Mononuclear cell (primary cell): ENCODE measurements around the gene VPS13C. TPM values are rescaled to one million over a fixed set of nuclear protein-coding genes. Genes with fewer than 3 reads are reported as not detected.

ENCODE experiments used
- H3K27me3 ChIP-seq: 2 replicates; pipeline ENCODE4 v1.6.0; 2011; ENCODE audit warnings: low read length, control low read depth; ENCODE audit not compliant: insufficient read depth
- H3K4me1 ChIP-seq: 2 replicates; pipeline ENCODE4 v1.5.1; 2011; ENCODE audit warnings: mild to moderate bottlenecking, low read length, control low read depth; ENCODE audit not compliant: insufficient read depth
- H3K4me3 ChIP-seq: 2 replicates; pipeline ENCODE4 v1.5.1; 2011; ENCODE audit warnings: mild to moderate bottlenecking, low read length, moderate library complexity
- H3K9me3 ChIP-seq: 2 replicates; pipeline ENCODE4 v1.5.1; 2011; ENCODE audit warnings: low read depth, mild to moderate bottlenecking, control low read depth, low read length
- total RNA-seq: library from RNA; depleted of rRNA; stranded (reverse); fragments of >200 nt; gene quantifications from one replicate; pipeline ENCODE4 v1.2.3, GENCODE V29; 2012

Gene VPS13C
- total RNA-seq, 1 donor = 162 TPM

- H3K4me3 ChIP-seq = no peak overlapping the region
- no peaks in the 10 kb centered on the region for H3K27me3 ChIP-seq
- no peaks in the 10 kb centered on the region for H3K4me1 ChIP-seq
- H3K9me3 ChIP-seq = no peaks in the 10 kb centered on the region
Observed at GRCh38 chr15:61851955-61852354, 208.3 kb downstream of the VPS13C start.

- no peaks in the 10 kb centered on the region for H3K9me3 ChIP-seq
- H3K4me3 ChIP-seq = no peak overlapping the region
- no peaks in the 10 kb centered on the region for H3K4me1 ChIP-seq
- H3K27me3 ChIP-seq = no peaks in the 10 kb centered on the region
Observed at GRCh38 chr15:61849447-61849846, 210.8 kb downstream of the VPS13C start.

DNA sequence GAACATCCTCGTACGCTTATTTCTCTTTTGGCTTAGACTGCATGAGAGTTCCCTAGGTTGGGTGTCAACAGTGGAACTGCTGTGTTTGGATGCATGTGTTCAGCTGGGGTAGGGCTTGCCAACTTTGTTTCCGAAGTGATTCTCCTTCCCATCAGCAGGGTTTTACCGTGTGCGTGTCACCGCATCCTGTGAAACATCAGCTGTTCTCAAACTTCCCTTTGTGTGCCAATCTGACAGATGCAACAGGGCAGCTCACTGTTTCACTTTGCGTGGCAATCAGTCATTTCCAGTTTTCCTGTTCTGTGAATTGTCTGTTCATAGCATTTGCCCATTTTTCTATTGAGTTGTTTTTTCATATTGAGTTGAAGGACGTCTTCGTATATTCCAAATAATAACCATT, 218.8 kb downstream of the VPS13C start:
- H3K9me3 ChIP-seq = no peaks in the 10 kb centered on the region
- H3K4me3 ChIP-seq = no peak overlapping the region
- peaks cover 8% of the 10 kb centered on the region for H3K27me3 ChIP-seq
- H3K4me1 ChIP-seq = no peaks in the 10 kb centered on the region

DNA sequence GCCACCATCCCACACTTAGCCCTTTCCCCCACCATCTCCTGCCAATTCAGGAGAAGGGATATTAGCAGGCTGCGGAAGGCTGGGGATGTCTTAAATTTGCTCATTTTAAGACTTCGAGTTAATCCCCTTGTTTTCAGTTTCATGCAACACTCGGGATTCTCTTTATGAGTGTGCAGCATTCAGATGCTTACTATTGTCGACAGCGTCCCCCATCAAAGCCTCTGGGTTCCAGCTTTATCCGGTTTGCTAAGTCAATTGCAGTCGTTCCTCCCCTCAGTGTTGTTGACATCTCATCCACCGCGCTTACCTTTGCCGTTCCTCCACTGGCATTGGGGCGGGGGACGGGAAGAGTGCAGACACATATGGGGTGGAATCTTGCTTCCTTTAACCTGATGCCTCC, 220.2 kb downstream of the VPS13C start:
- no peaks in the 10 kb centered on the region for H3K9me3 ChIP-seq

DNA sequence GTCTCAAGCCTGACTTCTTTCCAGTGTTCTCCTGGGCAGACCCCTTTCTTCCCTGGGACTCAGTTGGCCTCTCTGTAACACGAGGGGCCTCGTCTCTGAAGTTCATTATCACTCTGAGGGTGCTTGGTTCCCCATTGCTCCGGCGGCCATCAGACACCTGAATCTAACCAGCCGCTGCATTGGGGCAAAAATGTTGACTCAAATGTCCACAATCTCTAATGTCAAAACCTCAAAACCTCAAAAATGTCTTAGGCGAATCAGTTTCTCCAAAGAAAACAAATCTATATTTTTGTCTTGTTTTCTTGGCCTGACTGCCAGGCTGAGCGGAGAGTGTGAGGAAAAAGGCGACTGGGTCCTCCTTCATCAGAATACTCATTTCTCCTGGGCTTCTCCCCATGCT, 220.7 kb downstream of the VPS13C start:
- Histone ChIP-seq H3K9me3 (no peaks in the 10 kb centered on the region), H3K4me3 (no peak overlapping the region), H3K4me1 (no peaks in the 10 kb centered on the region), H3K27me3 (peaks cover 8% of the 10 kb centered on the region)

More for the DNA sequence above, 220.2 kb downstream of the VPS13C start:
- Histone ChIP-seq H3K27me3 (peaks cover 8% of the 10 kb centered on the region), H3K4me3 (no peak overlapping the region), H3K4me1 (no peaks in the 10 kb centered on the region)

DNA sequence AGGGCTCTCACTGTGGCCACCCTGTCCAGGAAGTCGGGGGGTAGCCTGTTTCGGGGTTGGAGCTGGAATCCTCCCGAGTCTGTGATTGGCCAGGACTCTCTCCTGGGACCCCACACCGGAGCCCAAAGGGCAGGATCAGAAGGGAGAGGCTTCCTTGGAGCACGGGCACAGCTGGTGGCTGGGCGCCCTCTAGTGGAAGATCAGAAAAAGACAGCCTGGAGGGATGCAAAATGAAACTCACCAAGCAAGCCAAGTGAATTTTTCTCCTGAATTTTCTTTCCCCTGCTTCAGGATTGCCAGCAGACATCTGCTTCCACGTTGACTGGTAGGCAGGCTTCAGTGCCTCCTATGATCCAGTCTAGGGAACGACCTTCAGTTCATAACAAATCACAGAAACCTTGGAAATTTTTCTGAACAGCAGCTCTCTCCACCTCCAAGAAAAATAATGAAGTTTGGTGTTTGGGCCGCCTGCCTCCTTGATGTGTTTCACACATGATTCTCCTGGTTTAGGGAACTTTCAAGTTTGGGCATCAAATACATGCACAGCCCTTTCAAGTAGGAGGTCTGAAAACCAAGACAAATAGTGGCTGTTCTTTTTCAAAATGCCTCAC, 224.6 kb downstream of the VPS13C start:
- H3K9me3 ChIP-seq = no peaks in the 10 kb centered on the region
- H3K27me3 ChIP-seq = peaks cover 3% of the 10 kb centered on the region
- no peak overlapping the region for H3K4me3 ChIP-seq
- H3K4me1 ChIP-seq = peaks cover 11% of the 10 kb centered on the region

DNA sequence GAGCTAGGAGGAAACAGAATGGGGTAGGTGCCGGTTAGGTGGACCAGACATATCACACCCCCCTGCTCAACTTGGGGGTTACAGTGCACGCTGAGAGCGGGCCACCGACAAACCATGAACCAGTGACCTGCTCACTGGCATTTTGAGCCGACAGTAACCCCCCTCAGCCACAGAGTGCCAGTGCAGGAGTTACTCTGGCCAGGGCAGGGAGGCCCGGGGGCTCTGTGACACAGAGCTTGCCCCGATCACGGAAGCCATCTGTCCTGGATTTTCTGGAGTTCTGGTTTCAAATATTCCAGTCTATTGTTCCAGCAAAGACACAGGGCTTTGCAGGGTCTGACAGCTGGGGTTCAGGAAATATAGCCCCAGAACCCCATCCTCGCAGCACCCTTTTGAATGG, 225.2 kb downstream of the VPS13C start:
- no peaks in the 10 kb centered on the region for H3K27me3 ChIP-seq

GRCh38 chr15:61834076-61834697, 226.1 kb downstream of the VPS13C start:
- H3K9me3 ChIP-seq = no peaks in the 10 kb centered on the region
- no peak overlapping the region for H3K4me3 ChIP-seq
- peaks cover 11% of the 10 kb centered on the region for H3K4me1 ChIP-seq
- H3K27me3 ChIP-seq = no peaks in the 10 kb centered on the region

More for the DNA sequence above, 225.2 kb downstream of the VPS13C start:
- Histone ChIP-seq H3K4me1 (peaks cover 11% of the 10 kb centered on the region), H3K9me3 (no peaks in the 10 kb centered on the region), H3K4me3 (no peak overlapping the region)

- Histone ChIP-seq H3K9me3 (no peaks in the 10 kb centered on the region), H3K4me1 (peaks cover 11% of the 10 kb centered on the region), H3K27me3 (no peaks in the 10 kb centered on the region), H3K4me3 (no peak overlapping the region)
Observed at GRCh38 chr15:61832223-61832622, 228.0 kb downstream of the VPS13C start.

GRCh38 chr15:61831505-61831921, 228.7 kb downstream of the VPS13C start:
- no peak overlapping the region for H3K4me3 ChIP-seq
- H3K9me3 ChIP-seq = no peaks in the 10 kb centered on the region
- H3K27me3 ChIP-seq = no peaks in the 10 kb centered on the region
- peaks cover 11% of the 10 kb centered on the region for H3K4me1 ChIP-seq

DNA sequence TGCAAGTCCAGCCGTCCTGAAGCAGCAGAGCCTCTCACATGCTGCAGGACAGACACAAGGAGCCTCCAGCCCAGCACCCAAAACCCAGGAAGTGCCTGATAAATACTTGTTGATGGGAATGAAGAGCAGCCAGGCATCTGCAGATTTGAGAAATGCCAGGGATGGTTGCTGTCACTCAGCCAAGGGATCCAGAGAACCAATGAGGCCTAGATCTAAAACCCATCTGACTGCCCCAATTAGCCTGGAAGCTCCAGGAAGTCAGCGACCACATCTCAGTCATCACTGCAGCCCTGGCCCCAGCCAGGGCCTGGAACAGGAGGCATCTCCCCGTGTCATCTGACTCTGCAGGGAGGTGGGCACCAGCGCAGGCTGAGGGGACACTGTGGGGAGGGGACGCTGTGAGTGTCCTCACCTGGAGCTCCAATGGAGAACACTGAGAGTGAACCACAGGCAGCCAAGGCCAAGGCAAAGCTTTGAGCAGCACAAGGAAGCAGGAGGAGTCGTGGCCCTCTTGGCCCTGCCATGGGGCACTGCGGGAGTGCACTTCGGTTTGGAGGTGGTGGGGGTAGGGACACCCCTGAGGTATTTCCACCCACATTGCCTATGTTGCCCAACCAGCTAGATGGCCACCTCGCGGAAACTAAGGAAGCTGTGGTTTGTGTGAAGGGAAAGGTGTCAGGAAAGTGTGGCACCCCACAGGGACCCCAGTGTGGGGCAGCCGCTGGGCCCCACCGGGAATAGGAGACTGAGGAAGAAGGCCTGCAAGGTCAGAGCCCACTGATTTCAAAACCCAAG, 229.5 kb downstream of the VPS13C start:
- H3K4me1 ChIP-seq = peaks cover 11% of the 10 kb centered on the region

GRCh38 chr15:61829514-61829889, 230.7 kb downstream of the VPS13C start:
- H3K4me1 ChIP-seq = peaks cover 11% of the 10 kb centered on the region
- H3K9me3 ChIP-seq = no peaks in the 10 kb centered on the region
- no peak overlapping the region for H3K4me3 ChIP-seq
- no peaks in the 10 kb centered on the region for H3K27me3 ChIP-seq

More for the DNA sequence above, 229.5 kb downstream of the VPS13C start:
- H3K4me3 ChIP-seq = no peak overlapping the region
- no peaks in the 10 kb centered on the region for H3K27me3 ChIP-seq
- no peaks in the 10 kb centered on the region for H3K9me3 ChIP-seq

GRCh38 chr15:61828860-61829513, 231.3 kb downstream of the VPS13C start:
- Histone ChIP-seq H3K4me3 (no peak overlapping the region), H3K27me3 (no peaks in the 10 kb centered on the region), H3K9me3 (no peaks in the 10 kb centered on the region), H3K4me1 (peaks cover 10% of the 10 kb centered on the region)

DNA sequence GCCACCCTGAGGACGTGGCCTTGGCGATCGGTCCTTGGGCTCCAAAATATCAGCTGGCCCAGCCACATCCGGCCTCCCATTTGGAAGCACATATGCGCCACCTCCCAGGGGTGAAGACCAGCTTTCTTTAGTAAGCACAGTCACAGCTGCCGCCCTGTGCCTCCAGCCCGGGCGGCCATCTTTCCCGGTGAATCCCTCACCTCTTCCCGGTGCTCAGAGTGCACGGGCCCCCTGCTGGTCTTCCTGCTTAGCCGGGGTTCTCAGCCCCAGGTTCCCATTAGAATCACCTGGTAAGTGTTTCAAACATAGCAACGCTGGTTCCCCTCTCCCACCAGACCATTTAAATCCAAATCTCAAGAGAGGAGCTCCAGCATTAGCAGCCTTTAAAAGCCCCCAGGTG, 232.2 kb downstream of the VPS13C start:
- Histone ChIP-seq H3K4me1 (peaks cover 8% of the 10 kb centered on the region), H3K27me3 (no peaks in the 10 kb centered on the region), H3K9me3 (no peaks in the 10 kb centered on the region), H3K4me3 (no peak overlapping the region)

- H3K4me3 ChIP-seq = no peak overlapping the region
- H3K27me3 ChIP-seq = no peaks in the 10 kb centered on the region
- no peaks in the 10 kb centered on the region for H3K9me3 ChIP-seq
- peaks cover 8% of the 10 kb centered on the region for H3K4me1 ChIP-seq
Observed at GRCh38 chr15:61827131-61827530, 233.1 kb downstream of the VPS13C start.
